HG03354 (cell line): ENCODE data around the gene LGI1.

Source experiments
- ATAC-seq: cut with Tn5 transposase; IDR thresholded peaks from one replicate; pipeline ENCODE4 v1.9.1; 2021; ENCODE audit warnings: mild to moderate bottlenecking; ENCODE audit not compliant: unreplicated experiment, poor library complexity, severe bottlenecking

The LGI1 gene

DNA sequence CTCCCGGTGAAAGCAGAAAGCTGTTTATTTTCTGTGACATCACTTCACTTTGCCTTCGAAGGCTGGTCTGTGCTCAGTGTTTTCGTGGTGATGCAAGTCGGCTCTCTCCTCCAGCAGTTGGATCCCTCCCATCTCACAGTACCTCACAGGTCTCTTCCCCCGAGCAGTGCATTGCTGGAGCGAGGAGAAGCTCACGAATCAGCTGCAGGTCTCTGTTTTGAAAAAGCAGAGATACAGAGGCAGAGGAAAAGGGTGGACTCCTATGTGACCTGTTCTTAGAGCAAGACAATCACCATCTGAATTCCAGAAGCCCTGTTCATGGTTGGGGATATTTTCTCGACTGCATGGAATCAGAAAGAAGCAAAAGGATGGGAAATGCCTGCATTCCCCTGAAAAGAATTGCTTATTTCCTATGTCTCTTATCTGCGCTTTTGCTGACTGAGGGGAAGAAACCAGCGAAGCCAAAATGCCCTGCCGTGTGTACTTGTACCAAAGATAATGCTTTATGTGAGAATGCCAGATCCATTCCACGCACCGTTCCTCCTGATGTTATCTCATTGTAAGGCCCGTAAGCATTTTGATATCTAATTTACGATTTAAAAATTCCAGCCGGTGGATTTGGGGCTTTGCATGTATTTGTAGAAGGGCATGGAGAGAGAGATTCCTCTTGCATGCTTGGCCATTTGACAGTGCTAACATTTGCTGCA is at the start of gene LGI1:
LGI1 (plus strand) TSS at position 136 of the 707 bp plus-strand sequence; CDS start at position 345, 209 bp downstream.
- no peak for ATAC-seq

DNA sequence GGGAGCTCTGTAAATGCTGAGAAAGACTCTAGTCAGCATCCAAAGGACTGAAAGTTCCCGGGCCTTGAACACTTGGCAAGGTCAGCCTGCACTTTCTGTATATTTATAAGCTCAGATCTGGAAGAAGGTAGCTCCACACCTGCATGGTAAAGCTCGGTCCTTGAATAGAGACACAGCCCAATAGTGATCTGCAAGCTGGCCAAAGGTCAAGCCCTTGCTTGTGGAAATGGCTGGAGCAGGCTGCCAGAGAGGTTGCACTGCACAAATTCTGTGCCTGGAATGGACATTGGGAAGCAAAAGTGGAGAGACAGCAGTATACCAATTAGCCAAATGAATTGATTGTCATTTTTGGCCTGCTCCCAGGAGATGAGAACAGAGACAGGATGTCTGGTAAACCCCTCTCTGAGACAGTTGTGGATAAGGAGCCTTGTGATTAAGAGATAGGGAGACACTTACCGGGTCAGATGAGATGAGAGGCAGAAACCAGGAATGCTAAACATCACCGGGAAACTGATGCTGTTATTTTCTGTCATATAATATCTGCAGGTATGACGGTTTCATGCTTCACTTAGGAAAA is 47.3 kb upstream of the LGI1 start:
- no peak for ATAC-seq

DNA sequence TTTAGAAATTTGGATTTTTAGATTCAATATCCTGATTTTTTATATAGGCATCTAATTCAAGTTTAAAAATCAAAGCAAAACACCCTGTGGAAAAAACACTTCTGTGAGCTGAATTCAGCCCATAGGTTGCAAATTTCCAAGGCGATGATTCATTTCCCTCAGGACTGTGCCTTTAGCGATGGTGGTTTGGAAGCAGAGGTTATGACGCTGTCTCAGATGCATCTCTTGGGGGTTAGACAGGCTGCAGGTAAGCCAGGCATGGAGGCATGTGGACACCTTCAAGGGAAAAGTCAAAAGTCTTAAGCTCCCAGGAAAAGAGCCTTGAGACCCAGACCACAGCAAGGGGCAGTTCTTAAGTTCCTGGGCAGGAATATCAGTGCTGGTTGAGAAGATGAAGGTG is 45.8 kb upstream of the LGI1 start:
- no peak for ATAC-seq

DNA sequence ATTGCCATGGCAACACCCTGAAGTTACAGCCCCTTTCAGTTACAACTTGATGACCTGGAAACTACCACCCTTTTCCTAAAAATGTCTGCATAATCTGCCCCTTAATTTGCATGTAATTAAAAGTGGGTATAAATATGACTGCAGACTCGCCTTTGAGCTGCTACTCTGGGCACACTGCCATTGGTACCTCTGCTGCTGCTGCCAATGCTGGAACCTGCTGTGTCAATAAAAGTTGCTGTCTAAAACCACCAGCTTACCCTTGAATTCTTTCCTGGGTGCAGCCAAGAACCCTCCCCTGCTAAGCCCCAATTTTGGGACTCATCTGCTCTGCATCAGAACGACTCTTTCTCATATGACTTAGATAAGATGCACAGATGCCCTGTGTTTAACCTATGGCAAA is 45.1 kb upstream of the LGI1 start:
- no peak for ATAC-seq

DNA sequence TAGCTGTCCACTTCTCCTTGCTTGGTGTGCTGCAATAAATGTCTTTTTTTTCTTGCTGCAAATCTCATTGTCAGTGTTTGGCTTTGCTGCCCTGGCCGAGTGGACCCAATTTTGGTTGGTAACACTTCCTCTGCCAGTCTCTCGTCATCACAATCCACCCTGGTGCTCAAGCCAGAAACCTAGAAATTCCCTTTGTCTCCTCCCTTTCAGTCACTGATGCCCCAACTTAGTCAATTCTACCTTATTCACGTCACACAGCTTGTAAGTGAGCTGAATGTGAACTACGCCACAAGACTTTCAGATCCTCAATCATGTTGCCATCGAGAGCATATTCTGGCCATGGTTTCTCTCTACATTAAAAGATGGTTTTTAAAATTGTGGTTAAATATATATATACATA is 42.4 kb upstream of the LGI1 start:
- peak; percentile 91 for ATAC-seq

DNA sequence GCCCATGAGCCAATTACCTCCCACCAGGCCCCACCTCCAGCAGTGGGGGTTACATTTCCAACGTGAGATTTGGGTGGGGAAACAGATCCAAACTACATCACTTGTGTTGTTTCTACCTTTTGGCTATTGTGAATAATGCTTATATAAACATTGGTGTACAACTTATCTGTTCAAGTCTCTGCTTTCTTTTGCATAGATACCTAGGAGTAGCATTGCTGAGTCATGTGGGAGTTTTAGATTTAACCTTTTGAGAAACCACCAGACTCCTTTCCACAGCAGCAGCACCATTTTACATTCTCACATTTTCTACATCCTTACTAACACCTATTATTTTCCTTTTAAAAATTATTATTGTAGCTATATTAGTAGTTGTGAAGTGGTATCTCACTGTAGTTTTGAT is 41.0 kb upstream of the LGI1 start:
- no peak for ATAC-seq

DNA sequence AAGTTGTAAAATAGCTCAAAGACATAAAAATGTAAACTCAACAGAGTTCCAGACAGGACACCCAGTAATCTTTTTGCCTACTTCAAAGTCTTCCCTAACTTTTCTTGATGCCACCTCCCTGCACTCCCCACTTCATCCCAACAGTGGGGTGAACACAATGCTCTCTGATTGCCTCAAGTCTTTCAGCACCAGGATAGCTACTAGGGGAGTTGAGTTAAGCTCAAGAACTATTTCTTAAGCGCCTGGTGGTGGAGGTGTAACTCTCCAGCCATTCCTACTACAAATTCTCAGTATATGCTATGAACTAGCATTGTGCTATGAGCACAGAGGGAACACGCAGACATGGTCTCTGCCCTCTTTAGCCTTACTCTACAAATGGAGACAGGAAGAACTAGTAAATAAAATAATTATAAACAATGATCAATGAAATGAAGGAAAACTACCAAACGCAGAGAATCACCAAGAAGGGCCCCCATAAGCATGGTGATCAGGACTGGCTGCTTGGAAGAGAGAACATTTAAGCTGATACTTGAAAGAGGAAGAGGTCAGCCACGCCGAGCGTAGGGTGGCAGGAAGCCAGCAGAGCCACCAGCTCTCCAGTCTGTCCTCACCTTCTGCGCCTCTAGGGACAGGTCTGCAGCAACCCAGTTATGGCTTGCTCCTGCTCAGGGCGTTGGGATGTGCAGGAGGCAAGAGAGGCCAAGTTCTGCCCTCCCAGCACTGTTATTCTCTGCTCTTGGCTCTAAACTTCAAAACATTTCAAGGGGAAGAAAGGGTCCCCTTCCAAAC is 38.6 kb upstream of the LGI1 start:
- ATAC-seq: peak; percentile 54

DNA sequence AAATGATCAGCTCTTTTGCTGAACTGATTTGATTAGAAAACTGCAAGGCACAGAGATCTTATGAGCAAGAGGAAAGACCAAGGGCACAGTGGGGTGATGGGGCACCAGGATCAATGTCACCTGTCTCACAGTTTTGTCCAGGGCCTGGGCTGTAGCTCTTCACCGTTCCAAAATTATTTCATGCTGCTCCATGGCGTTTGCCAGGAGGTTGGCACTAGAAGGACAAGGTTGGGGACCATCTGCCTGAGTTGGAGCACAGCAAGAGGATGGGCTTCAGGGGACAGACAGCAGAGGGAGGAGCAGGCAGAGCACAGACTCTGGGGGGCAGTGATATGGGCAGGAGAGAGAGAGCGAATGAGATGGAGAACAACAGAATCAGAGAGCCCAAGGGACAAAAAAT is 37.8 kb upstream of the LGI1 start:
- no peak for ATAC-seq

DNA sequence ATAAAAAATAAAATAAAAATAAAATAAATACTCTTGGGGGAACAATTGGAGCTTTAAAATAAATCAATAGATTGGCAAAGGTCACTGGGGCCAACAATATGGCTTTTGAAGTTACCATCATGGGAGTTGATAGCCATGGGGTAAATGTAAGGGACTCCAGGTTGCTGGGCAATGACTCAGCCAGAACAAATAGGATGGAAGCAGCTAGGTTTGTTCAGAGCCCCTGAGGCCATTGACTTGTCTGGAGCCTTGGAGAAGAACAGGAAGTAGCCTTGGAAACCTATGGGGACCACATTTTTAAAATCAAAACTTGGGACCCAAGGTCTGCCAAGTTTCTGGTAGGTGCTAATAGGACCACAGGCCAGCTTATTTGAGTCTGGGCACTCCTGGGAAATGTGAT is 35.2 kb upstream of the LGI1 start:
- ATAC-seq: no peak

DNA sequence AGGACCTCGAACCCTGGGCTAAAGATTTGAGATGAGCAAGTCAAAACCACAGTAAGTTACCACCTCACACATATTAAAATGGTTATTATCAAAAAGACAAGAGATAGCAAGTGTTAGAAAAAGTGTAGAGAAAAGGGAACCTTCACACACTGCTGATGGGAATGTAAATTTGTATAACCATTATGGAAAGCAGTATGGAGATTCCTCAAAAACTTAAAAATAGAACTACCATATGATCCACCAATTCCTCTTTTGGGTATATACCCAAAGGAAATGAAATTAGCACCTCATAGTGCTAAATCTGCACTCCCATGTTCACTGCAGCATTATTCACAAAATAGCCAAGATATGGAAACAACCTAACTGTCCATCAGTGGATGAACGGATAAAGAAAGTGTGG is 34.6 kb upstream of the LGI1 start:
- no peak for ATAC-seq

DNA sequence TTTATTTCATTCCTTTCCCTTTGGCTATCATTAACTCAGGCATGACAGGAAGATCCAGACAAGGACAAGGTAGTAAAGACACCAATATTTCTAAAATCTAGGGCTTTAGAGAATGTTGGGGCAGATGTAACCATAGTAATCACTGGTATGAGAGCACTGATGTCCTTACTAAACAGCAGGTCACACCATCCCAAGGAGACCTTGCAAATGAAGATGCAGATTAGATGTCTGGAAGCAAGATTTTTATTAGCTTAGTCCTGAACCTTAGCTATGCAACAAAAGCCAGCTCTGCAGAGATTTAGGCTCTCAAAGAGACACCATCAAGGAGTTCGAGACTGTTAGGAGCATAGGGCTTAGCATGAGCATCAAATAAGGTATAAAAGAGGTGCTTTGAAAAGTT is 31.7 kb upstream of the LGI1 start:
- ATAC-seq: no peak

DNA sequence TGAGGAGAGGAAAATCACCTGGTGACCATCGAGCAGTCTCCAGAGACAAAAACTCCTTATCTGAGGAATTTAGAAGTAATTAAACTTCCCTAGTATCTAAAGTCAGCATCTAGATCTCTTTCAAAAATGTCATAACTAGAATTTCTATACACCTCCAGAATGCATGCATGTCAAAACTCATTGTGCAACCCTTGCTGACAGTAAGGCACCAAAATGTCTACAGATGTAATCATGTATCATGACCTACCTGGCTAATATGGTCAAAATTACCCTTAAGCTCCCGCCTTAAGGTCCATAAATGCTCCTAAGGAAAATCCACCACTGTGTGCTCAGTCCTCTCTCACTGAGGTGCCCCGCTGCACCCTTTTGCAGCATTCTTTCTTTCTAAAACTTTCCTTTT is 16.4 kb upstream of the LGI1 start:
- no peak for ATAC-seq

DNA sequence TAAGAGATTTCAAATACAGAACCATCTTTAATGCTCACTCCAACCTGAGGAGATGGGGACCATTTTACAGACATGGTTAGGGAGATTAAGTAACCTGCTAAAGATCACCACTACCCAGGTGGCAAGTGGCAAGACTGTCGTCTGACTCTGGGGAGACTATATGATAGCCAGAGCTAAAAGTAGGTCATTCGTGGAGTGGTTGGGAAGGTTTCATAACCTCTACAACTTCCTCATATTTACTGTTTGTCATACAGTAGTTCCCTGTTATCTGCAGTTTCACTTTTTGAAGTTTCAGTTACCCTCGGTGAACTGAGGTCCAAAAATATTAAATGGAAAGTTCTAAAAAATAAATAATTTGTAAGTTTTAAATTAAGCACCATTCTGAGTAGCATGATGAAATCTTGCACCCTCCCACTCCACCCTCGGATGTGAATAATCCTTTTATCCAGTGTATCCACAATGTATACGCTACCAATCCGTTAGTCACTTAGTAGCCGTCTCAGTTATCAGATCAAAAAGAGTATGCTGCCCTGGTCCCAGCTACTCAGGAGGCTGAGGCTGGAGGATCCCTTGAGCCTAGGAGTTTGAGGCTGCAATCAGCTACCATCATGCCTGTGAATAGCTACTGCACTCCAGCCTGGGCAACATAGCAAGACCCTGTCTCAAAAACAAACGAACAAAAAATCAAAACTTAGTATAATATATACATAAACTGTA is 14.9 kb upstream of the LGI1 start:
- peak; percentile 83 for ATAC-seq

DNA sequence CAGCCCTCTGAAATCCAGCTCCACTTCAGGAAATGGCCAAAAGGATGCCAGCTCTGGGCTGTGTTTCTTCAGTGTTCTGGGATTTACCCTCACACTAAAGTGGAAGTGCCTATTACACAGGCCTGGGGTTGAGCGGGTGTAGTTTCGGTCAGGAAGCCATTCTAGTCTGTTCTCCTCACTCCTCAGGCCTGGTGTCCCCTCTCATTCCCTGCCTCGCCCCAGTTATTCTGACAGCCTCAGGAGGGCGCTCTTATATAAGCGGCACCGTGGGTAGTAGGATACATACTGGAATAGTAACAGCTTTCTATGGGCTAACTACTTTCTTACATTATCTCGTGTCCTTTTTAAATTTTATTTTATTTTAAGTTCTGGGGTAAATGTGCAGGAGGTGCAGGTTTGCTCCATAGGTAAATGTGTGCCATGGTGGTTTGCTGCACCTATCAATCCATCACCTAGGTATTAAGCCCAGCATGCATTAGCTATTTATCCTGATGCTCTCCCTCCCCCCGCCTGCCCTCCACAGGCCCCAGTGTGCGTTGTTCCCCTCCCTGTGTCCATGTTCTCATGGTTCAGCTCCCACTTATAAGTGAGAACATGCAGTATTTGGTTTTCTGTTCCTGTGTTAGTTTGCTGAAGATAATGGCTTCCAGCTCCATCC is 12.2 kb upstream of the LGI1 start:
- ATAC-seq: no peak

DNA sequence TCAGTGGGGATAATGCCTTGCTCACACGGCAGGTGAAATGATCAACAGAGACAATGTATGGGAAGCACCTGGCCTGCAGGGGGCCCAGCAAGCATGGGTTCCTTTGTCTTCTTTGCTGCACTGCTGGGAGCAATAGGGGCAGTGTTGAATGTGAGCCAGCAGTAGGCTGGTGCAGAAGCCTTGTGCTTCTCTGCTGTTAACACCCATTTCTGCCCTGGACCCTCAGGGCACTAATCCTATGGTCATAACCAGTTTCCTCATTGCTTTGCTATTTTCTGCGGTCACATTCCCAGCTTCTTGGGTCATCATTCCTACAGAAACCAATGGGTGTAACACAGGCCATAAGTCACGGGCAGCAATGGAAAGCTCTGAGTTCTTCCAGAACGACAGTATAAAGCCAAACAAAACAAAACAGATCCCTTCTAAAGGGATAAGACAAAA is 10.9 kb upstream of the LGI1 start:
- ATAC-seq: no peak

DNA sequence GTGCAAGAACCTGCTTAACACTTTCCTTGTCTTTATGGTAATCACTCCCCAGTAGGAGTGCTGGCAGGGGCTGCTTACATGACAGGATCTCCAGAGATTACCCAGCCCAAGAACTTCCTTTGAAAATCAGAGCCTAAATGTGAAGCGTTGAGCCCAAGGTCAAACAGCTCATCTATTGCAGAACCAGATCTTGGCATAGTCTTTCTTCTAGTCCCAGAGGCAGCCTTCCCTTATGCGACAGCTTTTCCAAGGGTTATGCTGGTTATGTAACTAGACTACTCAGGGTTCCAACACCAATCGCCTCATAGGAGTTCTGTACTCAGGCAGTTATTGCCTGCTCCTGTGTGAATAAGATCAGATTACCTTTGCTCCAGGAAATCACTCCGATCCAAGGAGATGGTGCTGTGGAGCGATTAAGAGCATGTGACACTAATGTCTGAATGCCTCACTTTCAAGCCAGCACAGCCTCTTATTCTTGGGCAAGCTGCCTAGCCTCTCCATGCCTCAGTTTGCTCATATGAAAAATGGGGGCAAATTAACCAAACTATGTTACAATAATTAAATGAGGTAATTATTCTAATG is 8.4 kb upstream of the LGI1 start:
- ATAC-seq: no peak

DNA sequence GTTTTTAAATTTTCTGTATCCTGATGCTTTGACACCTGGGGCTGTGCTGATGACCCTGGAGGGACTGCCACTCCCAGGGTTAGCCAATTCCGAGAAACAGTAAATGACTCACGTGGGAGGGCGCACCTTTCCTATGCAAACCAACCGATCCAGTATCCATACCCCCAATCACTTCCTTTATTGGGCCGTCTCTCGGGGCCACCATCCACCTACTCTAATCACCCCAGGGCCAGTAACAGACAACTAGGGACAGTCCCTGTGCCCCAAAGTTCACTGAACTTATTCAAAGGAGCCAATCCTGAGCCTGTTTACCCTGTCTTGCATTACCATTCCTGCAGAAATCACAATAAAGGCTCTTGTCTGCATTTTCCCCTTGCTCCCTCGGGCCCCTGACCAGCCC is 6.6 kb upstream of the LGI1 start:
- ATAC-seq: no peak

DNA sequence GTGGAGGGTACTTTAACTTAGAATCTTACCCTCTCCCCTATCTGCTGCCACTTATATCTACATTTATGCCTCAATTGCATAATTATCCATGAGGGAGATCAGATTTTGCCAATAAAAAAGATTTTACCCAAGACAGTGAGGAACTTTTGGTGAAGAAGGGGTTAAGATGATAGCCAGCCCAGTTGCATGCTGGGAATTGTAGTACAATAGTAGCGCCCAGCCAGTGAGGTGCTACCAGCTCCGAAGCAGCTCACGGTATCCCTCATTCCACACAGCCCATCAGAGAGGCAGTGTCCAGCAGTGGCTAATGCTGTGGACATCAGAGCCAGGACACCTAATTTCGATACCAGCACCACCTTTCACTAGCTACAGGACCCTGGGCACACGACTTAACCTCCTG is 5.9 kb upstream of the LGI1 start:
- ATAC-seq: no peak

DNA sequence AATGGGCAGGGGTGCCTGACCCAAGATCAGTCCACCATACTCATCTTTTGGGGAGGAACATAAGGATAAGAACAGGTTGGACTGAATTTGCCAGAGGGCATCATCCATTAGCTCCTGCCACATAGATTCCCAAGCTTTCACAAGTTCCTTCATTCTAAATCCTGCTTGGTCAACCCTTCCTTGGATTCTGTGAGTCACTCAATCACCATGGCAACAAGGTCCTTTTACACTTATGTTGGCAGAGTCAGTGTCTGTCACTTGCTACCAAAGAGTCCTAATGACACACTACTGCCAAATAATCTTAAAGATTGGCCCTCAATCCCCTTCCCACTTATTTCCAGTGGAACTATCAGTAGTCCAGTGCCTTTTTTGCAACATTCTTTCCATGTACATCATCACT is 5.0 kb upstream of the LGI1 start:
- no peak for ATAC-seq
